Activated CD4-positive, alpha-beta T cell treated with anti-CD3 and anti-CD28 coated beads, Interleukin-2, amount 50 U/mL, for 16 hours (primary cell): ENCODE results near the gene ZBTB12.
A peak's percentile ranks its signal among the peaks of the same experiment; 100 is the strongest.
"Not testable (repeated sequence)": the region's sequence is repeated elsewhere in the genome, so short reads cannot be mapped to it uniquely, and the experiment has no call there.

ENCODE experiments used
- DNase-seq: peaks from one replicate; pipeline ENCODE4 v3.0.0-alpha.2; 2020

Gene ZBTB12

GRCh38 chr6:31871046-31871659 is 30.7 kb downstream of the ZBTB12 start:
- no peak for DNase-seq

DNA sequence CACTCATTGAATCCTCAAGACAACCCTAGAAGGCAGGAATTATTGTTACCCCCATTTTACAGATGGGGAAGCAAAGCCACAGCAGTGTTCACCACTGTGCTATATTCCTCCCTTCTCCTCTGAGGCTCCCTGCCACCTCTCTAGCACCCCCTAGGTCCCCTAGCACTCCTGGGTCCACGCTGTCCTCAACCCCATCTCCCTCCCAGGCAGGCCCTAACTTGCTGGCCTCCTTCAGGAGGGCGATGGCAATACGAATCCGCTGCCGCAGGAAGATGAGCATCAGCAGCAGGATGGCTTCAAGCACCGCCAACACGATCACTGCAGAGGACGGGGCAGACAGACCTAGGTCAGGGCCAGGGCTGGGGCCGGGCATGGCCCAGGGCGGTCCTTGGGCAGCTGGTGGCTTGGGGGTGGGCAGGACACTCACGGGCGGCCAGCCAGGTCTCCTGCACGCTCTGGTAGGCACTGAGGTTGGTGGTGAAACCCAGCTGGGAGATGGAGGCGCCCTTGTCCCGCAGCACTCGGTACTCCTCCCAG is 31.4 kb downstream of the ZBTB12 start:
- no peak for DNase-seq

DNA sequence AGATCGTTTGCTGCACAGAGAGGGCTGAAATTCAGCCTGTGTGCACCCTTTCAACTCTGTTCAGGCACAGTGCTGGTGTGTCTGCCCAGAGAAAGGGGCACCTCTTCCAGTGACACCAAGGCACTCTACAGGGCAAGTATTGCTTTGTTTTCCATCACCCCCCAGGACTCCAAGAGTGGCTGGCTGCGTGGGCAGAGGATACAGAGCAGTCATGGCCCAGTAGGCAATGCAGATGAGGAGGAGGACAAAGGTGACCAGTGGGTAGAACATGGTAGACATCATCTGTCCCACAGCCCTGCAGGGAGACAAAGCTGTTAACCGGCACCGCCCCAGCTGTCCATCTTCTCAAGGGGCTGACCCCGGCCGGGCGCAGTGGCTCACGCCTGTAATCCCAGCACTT is 32.5 kb downstream of the ZBTB12 start:
- DNase-seq: no peak

DNA sequence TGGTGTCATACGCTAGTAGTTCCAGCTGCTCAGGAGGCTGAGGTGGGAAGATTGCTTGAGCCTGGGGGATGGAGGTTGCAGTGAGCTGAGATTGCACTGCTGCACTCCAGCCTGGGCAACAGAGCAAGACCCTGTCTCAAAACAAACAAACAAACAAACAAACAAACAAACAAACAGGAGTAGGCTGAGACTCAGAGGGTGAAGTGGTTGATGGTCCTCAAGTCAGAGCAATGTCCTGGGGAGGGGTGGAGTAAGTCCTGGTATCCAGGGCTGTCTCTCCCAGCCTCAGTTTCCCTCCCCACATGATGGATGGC is 33.3 kb downstream of the ZBTB12 start:
- not testable (repeated sequence) for DNase-seq

GRCh38 chr6:31865205-31866118 is 36.4 kb downstream of the ZBTB12 start:
- DNase-seq: no peak

DNA sequence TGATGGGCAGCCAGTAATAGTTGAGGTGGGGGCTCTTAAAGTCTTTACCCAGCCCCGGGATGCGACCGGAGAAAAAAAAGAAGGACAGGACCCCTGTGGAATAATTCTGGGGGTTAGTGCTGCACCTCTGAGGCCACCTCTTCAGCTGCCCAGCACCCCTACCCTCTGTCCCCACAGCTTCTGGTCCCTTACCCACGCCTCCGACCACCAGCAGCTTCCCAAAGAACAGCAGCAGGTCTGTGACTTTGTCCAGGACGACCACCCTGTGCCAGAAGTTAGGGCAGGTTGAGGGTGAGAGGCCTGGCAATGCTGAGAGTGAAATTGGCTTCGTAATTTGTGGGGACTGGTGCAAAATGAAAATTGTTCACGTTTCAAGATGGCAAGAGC is 37.1 kb downstream of the ZBTB12 start:
- no peak for DNase-seq

- not testable (repeated sequence) for DNase-seq
These were observed 37.7 kb downstream of the ZBTB12 start for GRCh38 chr6:31864123-31864562.

DNA sequence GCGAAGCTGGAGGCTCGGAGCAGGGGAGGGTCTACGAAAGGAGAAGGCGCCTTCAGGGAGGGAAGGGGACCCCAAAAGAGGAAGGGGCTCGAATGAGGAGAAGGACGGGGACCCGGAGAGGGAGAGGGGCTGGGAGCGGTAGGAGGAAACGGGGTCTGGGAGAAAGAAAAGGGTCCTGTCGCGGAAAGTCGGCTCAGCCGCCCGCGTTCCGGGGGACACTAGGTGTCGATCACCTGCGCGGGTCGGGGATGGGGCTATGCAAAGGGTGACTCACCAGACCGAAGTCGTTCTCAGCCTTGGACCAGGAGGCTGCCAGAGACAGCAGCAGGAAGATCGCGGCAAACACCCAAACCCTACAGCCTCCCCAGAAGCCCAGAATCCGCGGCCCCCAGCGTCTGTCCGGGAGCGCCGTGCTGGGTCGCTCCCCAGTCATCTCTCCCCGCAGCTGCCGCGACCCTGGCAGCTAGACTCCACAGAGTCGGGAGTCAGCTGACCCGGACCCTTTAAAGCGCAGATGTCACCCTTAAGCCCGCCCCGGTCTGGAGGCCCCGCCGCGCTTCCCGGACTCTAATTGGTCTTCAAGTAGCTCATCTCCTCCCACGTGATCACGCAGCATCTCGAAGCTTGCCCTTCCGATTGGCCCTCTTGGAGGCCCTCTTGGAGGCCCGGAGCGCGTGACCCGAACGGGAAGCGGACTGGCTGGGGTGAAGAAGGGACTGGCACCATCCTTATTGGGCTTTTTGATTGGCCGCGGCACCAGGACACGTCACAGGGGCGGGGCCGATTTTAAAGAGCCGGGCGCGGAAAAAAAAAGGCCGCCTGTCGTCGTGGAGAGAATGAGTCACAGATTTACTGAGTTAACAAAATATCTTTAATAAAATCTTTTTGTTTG is 39.3 kb downstream of the ZBTB12 start, which contains the start of gene NEU1:
Gene NEU1 (minus strand): TSS at position 478 of the 892 bp plus-strand sequence. CDS start 45 bp downstream, at position 433.
- peak; percentile 100 for DNase-seq

GRCh38 chr6:31861919-31862343 is 40.0 kb downstream of the ZBTB12 start:
- no peak for DNase-seq

DNA sequence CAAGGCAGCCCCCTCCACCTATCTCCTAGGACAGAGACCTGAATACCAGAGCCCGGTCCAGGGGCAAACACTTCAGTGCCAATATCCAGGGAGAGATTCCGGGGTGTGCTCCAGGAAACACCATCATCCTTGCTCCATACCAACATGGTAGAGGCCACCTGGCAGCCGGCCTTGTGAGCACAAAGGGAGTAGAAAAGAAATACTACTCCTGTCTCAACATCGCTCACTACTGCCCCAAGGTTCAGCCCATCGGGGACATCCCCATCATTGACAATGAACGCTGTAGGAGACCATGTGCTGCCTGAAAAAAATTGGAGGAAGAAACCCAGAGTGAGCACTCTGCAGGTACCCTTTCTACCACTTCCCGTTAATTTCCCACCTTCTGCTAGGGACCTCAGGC is 40.7 kb downstream of the ZBTB12 start:
- no peak for DNase-seq

DNA sequence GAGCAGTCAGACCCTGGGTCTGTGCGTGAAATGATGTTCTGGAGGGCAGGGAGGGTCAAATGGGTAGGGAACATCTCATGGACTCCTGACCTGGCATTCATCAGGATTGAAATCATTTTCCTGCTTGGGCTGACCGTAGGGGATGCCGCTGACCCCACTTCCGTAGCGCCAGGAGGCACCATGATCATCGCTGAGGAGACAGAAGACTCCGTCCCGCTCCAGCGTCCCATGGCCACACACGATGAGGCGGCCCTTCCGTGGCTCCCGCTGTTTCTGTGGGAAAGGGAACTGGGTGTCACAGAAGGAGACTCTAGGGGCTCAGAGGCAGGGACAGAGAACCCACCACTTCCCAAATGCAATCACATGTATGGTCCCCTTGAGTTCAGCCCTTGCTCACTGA is 41.5 kb downstream of the ZBTB12 start:
- no peak for DNase-seq

DNA sequence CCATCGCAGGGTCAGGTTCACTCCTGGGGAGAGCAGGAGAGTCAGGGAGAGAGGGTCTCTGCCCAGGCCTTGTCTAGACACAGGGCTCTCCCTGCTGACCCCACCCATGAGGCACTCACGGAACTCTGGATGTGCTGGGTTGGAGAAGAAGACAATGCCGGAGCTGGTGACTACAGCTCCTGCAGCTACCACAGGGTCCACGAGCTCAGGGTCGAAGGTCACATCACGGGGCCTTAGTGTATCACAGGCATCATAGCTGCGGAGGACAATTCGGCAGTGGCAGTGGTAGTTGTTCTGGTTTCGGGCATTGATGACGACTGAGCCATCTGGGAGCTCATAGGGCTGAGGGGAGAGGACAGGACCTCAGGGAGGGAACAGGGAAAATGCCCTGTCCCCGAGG is 42.0 kb downstream of the ZBTB12 start:
- no peak for DNase-seq

DNA sequence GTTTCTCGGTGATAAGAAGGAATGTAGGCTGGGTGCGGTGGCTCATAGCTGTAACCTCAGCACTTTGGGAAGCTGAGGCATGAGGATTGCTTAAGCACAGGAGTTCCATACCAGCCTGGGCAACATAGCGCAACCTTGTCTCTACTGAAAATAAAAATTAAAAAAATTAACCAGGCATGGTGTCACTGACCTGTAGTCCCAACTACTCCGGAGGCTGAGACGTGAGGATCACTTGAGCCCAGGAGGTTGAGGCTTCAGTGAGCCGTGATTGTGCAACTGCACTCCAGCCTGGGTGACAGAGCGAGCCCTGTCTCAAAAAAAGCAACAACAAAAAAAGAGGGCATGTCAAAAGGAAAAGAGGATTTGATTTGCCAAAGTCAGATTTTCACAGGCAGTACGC is 43.2 kb downstream of the ZBTB12 start:
- no peak for DNase-seq

DNA sequence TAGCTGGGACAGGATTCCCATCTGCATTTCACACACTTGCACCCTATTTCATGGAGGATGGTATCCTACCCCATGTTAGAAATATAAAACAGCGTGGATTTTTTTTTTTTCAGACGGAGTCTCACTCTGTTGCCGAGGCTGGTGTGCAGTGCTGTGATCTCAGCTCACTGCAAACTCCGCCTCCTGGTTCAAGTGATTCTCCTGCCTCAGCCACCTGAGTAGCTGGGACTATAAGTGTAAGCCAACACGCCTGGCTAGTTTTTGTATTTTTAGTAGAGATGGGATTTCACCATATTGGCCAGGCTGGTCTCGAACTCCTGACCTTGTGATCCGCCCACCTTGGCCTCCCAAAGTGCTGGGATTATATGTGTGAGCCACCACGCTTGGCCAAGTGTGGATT is 44.1 kb downstream of the ZBTB12 start:
- DNase-seq: not testable (repeated sequence)

DNA sequence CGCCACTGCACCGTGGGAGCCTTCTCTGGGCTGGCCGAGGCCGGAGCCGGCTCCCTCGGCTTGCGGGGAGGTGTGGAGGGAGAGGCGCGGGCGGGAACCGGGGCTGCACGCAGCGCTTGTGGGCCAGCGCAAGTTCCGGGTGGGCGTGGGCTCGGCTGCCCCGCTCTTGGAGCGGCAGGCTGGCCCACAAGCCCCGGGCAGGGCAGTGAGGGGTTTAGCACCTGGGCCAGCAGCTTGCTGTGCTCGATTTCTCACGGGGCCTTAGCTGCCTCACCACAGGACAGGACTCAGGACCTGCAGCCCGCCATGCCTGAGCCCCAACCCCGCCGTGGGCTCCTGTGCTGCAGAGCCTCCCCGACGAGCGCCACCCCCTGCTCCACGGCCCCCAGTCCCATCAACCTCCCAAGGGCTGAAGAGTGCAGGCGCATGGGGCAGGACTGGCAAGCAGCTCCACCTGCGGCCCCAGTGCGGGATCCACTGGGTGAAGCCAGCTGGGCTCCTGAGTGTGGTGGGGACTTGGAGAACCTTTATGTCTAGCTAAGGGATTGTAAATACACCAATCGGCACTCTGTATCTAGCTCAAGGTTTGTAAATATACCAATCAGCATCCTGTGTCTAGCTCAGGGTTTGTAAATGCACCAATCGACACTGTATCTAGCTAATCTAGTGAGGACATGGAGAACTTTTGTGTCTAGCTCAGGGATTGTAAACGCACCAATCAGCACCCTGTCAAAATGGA is 49.7 kb downstream of the ZBTB12 start:
- DNase-seq: not testable (repeated sequence)

DNA sequence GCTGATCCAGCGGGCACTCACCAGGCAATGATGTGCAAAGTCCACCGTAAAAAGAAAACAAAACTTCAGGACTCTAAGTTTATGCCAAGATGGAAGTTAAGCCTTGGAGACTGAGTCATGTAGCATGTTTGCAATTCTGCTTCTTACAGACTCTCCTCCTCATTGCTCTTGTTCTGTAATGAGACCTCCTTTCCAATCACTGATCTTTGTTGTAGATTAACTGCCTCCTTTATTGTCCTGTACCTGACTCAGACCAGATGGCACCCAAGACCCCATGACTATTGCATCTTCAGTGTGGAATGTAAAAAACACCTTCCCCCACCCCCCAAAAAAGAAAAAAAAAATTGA is 50.4 kb downstream of the ZBTB12 start:
- DNase-seq: no peak

DNA sequence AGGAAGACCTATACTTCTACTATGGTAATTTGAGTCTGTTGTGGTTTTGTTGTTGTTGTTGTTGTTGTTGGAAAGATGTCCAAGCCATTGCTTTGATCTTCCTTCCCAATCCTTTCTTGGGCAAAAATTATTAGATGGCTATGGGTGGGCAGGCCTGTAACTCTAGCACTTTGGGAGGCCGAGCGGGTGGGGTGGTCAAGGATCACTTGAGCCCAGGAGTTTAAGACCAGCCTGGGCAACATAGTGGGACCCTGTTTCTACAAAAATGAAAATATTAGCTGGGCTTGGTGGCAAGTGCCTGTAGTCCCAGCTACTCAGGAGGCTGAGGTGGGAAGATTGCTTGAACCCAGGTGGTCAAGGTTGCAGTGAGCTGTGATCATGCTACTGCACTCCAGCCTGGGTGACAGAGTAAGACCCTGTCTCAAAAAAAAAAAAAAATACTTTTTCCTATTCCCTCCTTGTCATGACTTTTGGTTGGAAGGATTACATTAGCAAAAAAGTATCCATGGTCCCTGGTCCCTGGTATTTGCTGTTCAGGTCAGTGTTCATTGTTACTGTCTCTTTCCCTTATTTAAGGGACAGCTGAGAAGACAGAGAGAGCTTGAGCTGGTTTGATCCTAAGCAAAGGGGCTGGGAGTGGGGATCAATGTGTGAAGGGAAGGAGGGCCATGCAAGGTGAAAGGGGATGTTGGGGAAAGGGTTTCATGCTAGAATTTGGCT is 51.0 kb downstream of the ZBTB12 start:
- DNase-seq: no peak
